ENCODE measurements around the gene RAD9A. TPM values are rescaled to one million over a fixed set of nuclear protein-coding genes. Genes with fewer than 3 reads are reported as not detected.
A peak's percentile ranks its signal among the peaks of the same experiment; 100 is the strongest.

Gene RAD9A
- total RNA-seq, 1 experiment from 2014 or later: 20.3 TPM

DNA sequence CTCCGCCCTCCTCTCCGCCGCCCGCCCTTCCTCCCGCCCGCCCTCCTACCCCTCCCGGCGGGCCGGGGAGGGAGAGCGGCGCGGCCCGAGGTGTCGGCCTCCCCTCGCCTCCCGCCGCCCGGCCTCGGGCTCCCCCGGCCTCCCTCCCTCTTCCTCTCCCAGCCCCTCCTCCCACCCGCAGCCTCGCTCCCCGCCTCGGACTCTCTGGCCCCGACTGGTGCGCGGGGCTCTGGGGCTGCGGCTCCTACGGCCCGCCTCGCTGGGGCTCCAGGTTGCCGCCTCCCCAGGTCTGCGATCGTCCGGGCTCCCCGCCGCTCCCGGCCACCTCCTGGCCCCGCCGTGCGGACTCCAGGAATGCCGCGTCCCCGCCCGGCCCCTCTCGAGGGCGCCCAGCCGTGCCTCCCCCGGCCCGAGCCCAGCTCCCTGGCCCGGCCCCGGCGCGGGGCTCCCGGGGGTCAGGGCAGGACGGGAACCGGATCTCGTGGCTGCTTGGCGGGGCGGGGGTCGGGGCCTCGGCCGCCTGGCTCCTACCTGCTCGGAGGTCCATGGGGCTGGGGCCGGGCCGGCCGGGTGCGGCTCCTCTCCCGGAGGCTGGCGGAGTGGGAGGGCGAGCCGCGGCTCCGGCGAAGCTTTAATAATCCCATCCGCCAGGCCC lies 18.7 kb upstream of the RAD9A start, which contains the start of gene CLCF1:
CLCF1 (minus strand) TSS at position 606 of the 655 bp plus-strand sequence; CDS start at position 547, 59 bp downstream.
- DNase-seq (ENCODE audit: low spot score): no peak
- in situ Hi-C loops (cut with HindIII; ENCODE audit: low sequenced_read_pairs): no loop called here

GRCh38 chr11:67373648-67374570 lies 17.9 kb upstream of the RAD9A start:
- in situ Hi-C loops (cut with HindIII; ENCODE audit: low sequenced_read_pairs): no loop called here
- DNase-seq (ENCODE audit: low spot score): peak; percentile 37

DNA sequence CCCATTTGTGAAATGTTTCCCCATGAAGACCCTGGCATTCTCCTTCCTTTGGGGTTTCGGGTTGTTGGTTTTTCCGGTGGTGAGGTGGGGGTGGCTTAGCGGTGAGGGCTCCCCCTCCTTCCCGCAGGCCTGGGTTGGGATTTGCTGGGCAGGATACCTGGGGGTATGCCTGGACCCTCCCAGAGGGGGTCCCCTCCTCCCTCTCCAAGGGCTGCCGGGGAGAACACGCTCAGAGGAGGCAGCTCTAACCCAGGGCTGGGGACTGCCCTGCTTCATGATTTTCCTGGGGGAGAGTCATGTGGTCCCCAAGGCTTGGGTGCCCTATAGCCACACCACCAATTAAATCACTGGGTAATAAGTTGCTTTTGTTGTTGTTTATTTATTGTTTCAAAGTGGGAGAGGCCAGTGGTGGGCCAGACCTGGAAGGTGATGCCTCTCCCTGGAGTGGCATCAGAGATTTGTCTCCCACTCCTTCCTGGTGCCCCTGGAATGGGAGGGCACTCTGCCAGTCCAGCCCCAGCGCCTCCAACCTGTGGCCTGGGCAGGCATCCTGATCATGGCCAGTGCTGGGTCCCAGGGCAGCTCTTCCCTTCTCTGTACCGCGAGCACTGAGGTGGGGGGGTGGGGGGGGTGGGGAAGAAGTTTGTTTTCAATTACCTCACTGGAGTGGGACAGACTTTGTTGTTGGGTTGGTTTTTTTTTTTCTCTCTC lies 17.1 kb upstream of the RAD9A start:
- DNase-seq (ENCODE audit: low spot score): no peak
- in situ Hi-C loops (cut with HindIII; ENCODE audit: low sequenced_read_pairs): no loop called here

- in situ Hi-C loops (cut with HindIII; ENCODE audit: low sequenced_read_pairs): no loop called here
- DNase-seq (ENCODE audit: low spot score): no peak
Observed at GRCh38 chr11:67375320-67376055, 16.3 kb upstream of the RAD9A start.

- in situ Hi-C loops (cut with HindIII; ENCODE audit: low sequenced_read_pairs): no loop called here
- no peak for DNase-seq (ENCODE audit: low spot score)
Observed at GRCh38 chr11:67376063-67376820, 15.5 kb upstream of the RAD9A start.

DNA sequence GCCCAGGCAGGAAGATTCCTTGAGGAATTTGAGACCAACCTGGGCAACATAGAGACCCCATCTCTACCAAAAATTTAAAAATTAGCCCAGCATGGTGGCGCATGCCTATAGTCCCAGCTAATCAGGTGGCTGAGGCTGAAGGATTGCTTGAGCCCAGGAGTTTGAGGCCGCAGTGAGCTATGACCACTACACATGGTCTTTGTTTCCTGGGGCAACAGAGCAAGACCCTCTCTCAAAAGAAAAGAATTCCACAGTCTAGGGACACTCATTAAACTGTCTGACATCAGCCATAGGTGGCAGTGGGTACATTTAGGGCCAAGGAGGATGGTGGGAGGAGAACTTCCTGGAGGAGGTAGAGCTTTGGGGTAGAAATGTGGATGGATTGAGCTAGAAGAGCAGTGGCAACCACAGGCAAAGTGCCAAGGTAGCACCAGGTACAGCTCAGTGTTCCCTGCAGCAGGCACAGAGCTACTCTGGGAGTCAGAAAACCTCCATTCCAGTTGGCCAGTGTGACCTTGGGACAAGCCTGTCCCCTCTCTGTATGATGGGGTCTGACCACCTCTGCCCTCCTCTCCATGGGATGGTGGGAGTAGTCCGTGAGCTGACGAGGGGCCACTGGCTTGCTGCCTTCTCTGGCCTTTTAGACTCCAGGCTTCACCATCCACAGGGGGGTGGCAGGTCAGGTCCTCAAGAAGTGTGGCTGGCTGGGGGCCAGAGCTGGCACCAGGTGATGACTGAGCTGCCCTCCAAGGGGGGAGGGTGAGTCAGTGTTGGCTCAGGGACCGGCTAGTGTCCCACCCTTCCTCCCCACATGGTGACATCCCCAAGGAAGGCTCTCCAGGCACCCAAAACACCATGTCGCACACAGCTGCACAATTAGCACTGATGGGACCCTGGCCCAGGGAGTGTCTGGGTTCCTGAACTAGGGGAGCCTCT lies 14.6 kb upstream of the RAD9A start:
- DNase-seq (ENCODE audit: low spot score): no peak
- in situ Hi-C loops (cut with HindIII; ENCODE audit: low sequenced_read_pairs): no loop called here

DNA sequence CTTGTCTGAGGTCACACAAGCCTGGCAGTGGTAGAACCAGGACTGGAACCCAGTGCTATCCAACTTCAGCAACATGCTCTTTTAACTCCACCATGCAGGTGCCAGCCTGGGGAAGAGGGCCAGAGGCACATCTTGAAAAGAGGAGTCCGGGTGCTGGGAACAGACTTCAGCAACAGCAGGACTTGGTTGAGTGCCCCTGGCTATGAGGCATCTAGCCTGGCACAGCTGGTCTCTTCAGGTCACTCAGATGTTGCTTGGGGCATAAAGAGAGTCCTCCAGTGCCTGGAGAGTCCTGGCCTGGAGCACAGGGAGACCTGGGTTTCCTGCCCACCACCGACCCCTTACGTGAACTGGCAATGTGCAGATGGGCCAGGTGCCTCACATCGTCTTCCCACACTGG lies 13.2 kb upstream of the RAD9A start:
- no peak for DNase-seq (ENCODE audit: low spot score)
- in situ Hi-C loops (cut with HindIII; ENCODE audit: low sequenced_read_pairs): no loop called here

DNA sequence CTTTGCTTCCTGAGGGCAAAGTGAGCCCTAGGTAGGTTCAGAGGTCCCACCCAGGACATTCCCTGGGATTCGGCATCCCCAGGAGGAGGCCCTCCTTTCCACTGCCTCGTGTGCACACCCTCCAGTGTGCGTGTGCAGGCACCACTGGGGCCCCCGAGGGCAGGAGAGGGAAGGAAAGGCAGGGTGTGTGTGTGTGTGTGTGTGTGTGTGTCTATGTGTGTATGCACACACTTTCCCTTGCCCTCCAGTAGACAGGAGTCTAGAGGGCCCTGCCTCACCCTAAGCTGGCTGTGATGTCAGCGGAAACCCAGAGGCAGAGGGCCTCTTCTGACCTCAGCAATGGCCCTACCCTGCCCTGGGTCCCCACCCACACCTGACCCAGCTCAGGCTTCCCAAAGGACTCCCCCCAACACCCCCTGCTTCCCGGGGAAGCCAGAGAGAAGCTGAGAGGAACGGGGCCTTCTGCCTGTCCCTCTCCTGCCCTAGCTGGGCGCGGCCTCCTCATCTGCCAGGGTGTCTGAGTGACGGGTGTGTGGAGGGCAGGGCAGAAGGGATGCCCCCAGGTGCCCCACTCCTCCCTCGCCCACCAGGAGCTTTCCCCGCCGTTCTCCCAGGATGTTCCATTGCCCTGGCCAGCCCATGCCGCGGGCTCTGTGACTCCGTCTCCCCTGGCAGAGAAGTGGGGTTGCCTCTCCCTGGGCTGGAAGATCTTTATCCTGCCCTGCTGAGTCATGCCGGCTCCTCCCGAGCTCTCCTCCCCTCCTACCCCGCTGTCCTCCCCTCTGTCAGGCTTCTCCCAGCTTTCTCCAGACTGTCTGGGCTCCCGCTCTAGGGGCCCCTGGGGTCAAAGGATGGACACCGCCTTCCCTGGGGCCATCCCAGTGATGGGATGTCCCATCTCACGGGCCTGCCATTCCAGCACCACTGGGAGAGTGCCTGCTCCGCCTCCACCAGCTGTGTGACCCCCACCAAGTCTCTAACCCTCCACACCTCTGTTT lies 12.4 kb upstream of the RAD9A start:
- in situ Hi-C loops (cut with HindIII; ENCODE audit: low sequenced_read_pairs): no loop called here
- no peak for DNase-seq (ENCODE audit: low spot score)

- no peak for DNase-seq (ENCODE audit: low spot score)
- in situ Hi-C loops (cut with HindIII; ENCODE audit: low sequenced_read_pairs): no loop called here
Observed at GRCh38 chr11:67381244-67381972, 10.4 kb upstream of the RAD9A start.

- peak; percentile 81 for DNase-seq (ENCODE audit: low spot score)
- in situ Hi-C loops (cut with HindIII; ENCODE audit: low sequenced_read_pairs): no loop called here
Observed at GRCh38 chr11:67382276-67383136, 9.3 kb upstream of the RAD9A start.

- in situ Hi-C loops (cut with HindIII; ENCODE audit: low sequenced_read_pairs): no loop called here
- DNase-seq (ENCODE audit: low spot score): no peak
Observed at GRCh38 chr11:67384851-67385366, 6.9 kb upstream of the RAD9A start.

GRCh38 chr11:67387069-67387468 lies 4.7 kb upstream of the RAD9A start:
- no peak for DNase-seq (ENCODE audit: low spot score)
- in situ Hi-C loops (cut with HindIII; ENCODE audit: low sequenced_read_pairs): no loop called here

- no peak for DNase-seq (ENCODE audit: low spot score)
- in situ Hi-C loops (cut with HindIII; ENCODE audit: low sequenced_read_pairs): no loop called here
Observed at GRCh38 chr11:67387518-67387917, 4.3 kb upstream of the RAD9A start.

- peak; percentile 53 for DNase-seq (ENCODE audit: low spot score)
- in situ Hi-C loops (cut with HindIII; ENCODE audit: low sequenced_read_pairs): no loop called here
Observed at GRCh38 chr11:67389477-67389876, 2.3 kb upstream of the RAD9A start.

DNA sequence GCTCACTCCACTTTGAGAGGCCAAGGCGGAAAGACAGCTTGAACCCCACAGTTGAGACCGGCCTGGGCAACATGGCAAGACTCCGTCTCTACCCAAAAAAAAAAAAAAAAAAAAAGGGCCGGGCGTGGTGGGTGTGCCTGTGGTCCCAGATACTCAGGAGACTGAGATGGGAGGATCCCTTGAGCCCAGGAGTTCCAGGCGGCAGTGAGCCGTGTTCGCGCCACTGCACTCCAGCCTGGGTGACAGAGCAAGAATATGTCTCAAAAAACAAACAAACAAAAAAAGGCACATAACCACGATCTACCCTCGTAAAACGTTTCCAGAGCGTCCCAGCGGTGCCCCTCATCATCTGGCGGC lies 861 bp upstream of the RAD9A start:
- DNase-seq (ENCODE audit: low spot score): no peak
- in situ Hi-C loops (cut with HindIII; ENCODE audit: low sequenced_read_pairs): no loop called here
